Mesothelial cell of epicardium (in vitro differentiated cells): Measurements from ENCODE around the gene CDK5RAP2. TPM values are rescaled to one million over a fixed set of nuclear protein-coding genes. Genes with fewer than 3 reads are reported as not detected.

Source experiments
- DNase-seq, 2 experiments: peaks; one replicate each; pipeline ENCODE4 v3.0.0; 2021; ENCODE audit warnings: low spot score in 2 of 2; ENCODE audit not compliant: unreplicated experiment in 2 of 2
- H3K27ac Mint-ChIP-seq: 2 replicates; pipeline ENCODE4 v1.8.0; 2021; ENCODE audit warnings: mixed read lengths
- H3K27me3 Mint-ChIP-seq: 2 replicates; pipeline ENCODE4 v1.8.0; 2021; ENCODE audit warnings: low read depth, mixed read lengths
- H3K36me3 Mint-ChIP-seq: 2 replicates; pipeline ENCODE4 v1.8.0; 2021; ENCODE audit warnings: mixed read lengths
- H3K4me1 Mint-ChIP-seq: 2 replicates; pipeline ENCODE4 v1.8.0; 2021; ENCODE audit warnings: mixed read lengths
- H3K4me3 Mint-ChIP-seq: 2 replicates; pipeline ENCODE4 v1.8.0; 2021; ENCODE audit warnings: mild to moderate bottlenecking, moderate library complexity, mixed read lengths
- H3K9me3 Mint-ChIP-seq: 2 replicates; pipeline ENCODE4 v1.8.0; 2021; ENCODE audit warnings: mixed read lengths
- total RNA-seq: library from RNA; stranded (reverse); gene quantifications from 3 replicates; pipeline ENCODE4 v1.2.1, GENCODE V29; 2021
- TF ChIP-seq, protein P1 (sequence below): fragments of 200-600 bp; sonication (generic); IDR thresholded peaks from one replicate; pipeline ENCODE4 v1.5.0; 2021; ENCODE audit warnings: antibody characterized with exemption; ENCODE audit not compliant: unreplicated experiment

The CDK5RAP2 gene
- total RNA-seq, 1 donor from 2014 or later: 71.0 TPM

DNA sequence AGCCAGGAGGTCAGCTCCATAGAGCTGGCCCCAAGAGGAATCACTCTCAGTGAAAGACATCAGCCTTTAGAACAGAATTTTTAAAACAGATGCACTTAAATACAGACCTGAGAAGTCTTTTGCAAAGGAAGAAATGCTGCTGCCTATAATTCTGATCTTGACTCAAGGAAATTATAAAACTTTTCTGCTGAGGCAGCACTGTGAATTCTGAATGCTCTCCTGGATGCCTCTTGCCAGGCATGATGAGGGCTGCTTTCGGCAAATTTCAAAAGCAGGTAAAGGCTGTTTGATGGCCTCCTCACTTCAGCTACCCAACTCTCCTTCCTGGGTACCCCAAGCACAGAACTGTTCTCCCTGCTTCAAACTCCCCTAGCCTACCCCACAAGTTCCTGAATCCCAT is 174.8 kb downstream of the CDK5RAP2 start:
- no peak overlapping the region for H3K27ac Mint-ChIP-seq
- H3K9me3 Mint-ChIP-seq: no peaks in the 10 kb centered on the region
- no peak overlapping the region for H3K4me3 Mint-ChIP-seq
- no peaks in the 10 kb centered on the region for H3K4me1 Mint-ChIP-seq
- no peaks in the 10 kb centered on the region for H3K27me3 Mint-ChIP-seq
- peaks cover 32% of the 10 kb centered on the region for H3K36me3 Mint-ChIP-seq
- TF ChIP-seq, protein P1, sequence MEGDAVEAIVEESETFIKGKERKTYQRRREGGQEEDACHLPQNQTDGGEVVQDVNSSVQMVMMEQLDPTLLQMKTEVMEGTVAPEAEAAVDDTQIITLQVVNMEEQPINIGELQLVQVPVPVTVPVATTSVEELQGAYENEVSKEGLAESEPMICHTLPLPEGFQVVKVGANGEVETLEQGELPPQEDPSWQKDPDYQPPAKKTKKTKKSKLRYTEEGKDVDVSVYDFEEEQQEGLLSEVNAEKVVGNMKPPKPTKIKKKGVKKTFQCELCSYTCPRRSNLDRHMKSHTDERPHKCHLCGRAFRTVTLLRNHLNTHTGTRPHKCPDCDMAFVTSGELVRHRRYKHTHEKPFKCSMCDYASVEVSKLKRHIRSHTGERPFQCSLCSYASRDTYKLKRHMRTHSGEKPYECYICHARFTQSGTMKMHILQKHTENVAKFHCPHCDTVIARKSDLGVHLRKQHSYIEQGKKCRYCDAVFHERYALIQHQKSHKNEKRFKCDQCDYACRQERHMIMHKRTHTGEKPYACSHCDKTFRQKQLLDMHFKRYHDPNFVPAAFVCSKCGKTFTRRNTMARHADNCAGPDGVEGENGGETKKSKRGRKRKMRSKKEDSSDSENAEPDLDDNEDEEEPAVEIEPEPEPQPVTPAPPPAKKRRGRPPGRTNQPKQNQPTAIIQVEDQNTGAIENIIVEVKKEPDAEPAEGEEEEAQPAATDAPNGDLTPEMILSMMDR: no peak
- DNase-seq: no peak

DNA sequence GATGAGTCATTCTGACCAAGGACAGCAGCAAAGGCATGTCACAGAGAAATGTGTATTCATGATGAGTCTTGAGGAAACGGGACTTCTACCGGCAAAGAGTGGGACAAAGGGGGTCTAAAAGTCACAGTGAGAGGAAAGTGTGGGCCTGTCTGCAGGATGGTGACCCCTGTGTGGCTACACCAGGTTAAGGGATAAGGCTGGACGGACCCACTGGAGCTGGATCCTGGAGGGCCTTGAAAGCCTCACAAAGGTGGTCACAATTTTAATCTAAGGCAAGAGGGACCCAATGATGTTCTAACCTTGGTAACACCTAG is 176.5 kb downstream of the CDK5RAP2 start:
- no peaks in the 10 kb centered on the region for H3K4me1 Mint-ChIP-seq
- H3K27me3 Mint-ChIP-seq: no peaks in the 10 kb centered on the region
- TF ChIP-seq, protein P1: no peak
- no peak for DNase-seq
- H3K9me3 Mint-ChIP-seq: no peaks in the 10 kb centered on the region
- H3K27ac Mint-ChIP-seq: no peak overlapping the region
- H3K4me3 Mint-ChIP-seq: no peak overlapping the region
- H3K36me3 Mint-ChIP-seq: peaks cover 35% of the 10 kb centered on the region

DNA sequence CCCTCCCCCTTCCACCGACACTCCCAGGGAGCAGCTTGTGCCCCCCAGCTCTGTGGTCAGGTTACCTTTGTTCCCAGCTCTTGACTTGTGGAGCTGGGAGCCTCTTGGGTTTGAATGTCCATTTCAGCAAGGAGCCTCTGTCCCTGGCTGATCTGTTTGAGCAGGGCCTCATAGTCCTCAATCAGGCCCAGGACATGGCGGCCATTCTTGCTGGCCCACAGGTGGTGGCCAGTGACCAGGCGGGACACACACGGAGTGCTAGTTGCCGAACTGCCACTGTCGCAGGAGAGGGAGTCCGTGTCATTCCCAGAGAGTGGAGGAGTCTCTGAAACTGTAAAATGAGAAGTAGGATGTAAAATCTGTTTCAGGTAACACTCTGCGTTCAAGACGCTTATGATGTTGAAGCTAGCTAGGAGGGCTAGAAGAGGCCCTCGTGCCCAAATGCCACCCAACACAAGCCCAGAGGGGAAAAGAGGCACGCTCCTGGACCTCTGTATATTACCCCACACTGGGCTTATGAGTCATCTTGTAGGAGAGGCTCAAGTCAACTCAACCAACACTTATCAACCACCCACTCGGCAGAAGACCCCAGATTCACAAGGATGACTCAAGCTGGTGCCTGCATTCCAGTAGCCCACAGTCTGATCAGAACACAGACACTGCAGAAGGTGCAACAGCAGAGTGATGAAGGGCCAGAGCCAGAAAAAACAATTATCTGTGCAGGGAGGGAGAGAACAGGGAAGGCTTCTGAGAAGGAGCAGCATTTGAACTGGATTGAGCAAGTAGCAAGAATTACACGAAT is 177.0 kb downstream of the CDK5RAP2 start:
- Mint-ChIP-seq H3K9me3 (no peaks in the 10 kb centered on the region), H3K36me3 (peaks cover 38% of the 10 kb centered on the region), H3K4me1 (no peaks in the 10 kb centered on the region), H3K4me3 (no peak overlapping the region), H3K27me3 (no peaks in the 10 kb centered on the region), H3K27ac (no peak overlapping the region)
- TF ChIP-seq, protein P1: no peak
- DNase-seq: no peak

DNA sequence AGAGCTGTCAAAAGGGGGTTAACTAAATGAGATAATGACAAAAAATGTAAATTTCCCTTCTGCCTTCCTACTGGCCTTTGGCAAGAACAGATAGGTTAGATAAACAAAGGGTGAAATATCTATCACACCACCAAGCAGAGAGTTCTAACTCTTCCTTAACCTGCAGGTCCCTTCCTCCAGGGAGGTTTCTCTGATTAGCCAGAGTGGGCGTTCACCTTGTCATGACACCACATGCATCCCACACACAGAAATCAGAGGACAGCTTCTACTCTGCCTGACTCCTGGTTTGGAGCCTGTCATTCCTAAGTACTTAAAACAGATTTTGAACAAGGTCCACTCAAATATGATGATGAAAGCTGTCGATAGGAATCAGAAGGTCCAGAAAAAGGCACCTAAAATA is 180.0 kb downstream of the CDK5RAP2 start:
- no peak overlapping the region for H3K27ac Mint-ChIP-seq
- H3K4me1 Mint-ChIP-seq: no peaks in the 10 kb centered on the region
- peaks cover 45% of the 10 kb centered on the region for H3K36me3 Mint-ChIP-seq
- H3K4me3 Mint-ChIP-seq: no peak overlapping the region
- TF ChIP-seq, protein P1: no peak
- no peak for DNase-seq
- H3K27me3 Mint-ChIP-seq: no peaks in the 10 kb centered on the region
- no peaks in the 10 kb centered on the region for H3K9me3 Mint-ChIP-seq

DNA sequence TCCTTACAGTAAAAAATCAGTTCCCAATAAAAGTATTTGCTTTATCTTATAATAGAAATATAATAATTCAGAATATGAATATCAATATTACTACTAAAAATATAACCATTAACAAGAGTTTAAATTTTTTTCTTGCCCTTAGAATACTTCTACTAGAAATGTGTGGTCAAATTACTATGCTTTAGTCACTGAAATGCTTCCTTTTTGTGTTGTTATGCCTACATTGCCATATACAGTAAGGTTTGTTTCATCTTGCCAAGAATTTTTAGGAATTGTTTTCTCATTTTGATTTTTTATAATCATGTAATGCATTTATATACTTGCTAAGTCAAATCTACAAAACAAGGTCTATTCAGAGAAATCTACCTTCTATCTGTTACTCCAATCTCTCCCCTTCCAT is 181.7 kb downstream of the CDK5RAP2 start:
- no peak for DNase-seq
- peaks cover 6% of the 10 kb centered on the region for H3K4me1 Mint-ChIP-seq
- peaks cover 53% of the 10 kb centered on the region for H3K36me3 Mint-ChIP-seq
- H3K9me3 Mint-ChIP-seq: no peaks in the 10 kb centered on the region
- H3K4me3 Mint-ChIP-seq: no peak overlapping the region
- H3K27me3 Mint-ChIP-seq: no peaks in the 10 kb centered on the region
- TF ChIP-seq, protein P1: no peak
- no peak overlapping the region for H3K27ac Mint-ChIP-seq
